ENCODE data around the gene ENTPD2. TPM values are rescaled to one million over a fixed set of nuclear protein-coding genes. Genes with fewer than 3 reads are reported as not detected.

Gene ENTPD2
- total and polyA plus RNA-seq, 2 donors (not counting 1 experiment from before 2014, with no cell fraction given), result not detected

DNA sequence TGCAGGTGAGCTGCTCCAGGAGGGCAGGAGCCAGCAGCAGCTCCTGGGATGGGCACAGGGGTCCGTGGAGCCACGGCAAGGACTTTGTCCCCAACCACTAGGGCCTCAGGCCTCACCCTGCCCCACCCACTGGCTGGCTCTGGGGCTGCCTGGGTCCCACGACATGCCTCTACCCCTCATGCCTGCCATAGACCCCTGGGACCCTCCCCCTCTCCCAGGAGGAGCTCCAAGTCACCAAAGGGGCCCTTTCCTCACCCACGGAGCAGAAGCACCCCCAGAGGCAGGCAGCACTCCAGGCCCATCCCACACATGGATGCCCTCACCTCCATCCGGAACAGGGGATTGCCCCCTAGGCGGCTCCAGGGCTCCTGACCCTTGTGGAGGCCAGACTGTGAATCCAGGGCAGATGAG is 32.3 kb downstream of the ENTPD2 start:
- Histone ChIP-seq H3K79me2 (ENCODE audit: control insufficient read depth, insufficient read depth, low read length) (no peaks in the 10 kb centered on the region), H3K4me1 (ENCODE audit: control insufficient read depth in 2 of 2, insufficient read depth in 2 of 2, low read length in 2 of 2) (peaks cover 0 to 9% of the 10 kb centered on the region in 2 donors), H3K9ac (ENCODE audit: low read length) (no peak overlapping the region), H3K27me3 (replicated peaks in 1 of 4; ENCODE audit: control extremely low read depth in 1 of 4, control insufficient read depth in 3 of 4, insufficient read depth in 4 of 4, low read length in 3 of 4) (no peaks in the 10 kb centered on the region), H3K9me3 (ENCODE audit: control extremely low read depth in 1 of 3, control insufficient read depth in 2 of 3, insufficient read depth in 1 of 3, low read length in 2 of 3) (peaks cover 0 to 9% (median 0%) of the 10 kb centered on the region in 3 donors), H3K27ac (ENCODE audit: low read length in 2 of 2) (no peak overlapping the region), H3K4me3 (ENCODE audit: control extremely low read depth in 1 of 5, extremely low read depth in 1 of 5, insufficient read depth in 1 of 5, low read depth in 2 of 5, low read length in 4 of 5) (no peak overlapping the region), H4K20me1 (ENCODE audit: control insufficient read depth, insufficient read depth, low read length, poor library complexity, severe bottlenecking) (no peaks in the 10 kb centered on the region), H3K36me3 (replicated peaks in 1 of 2; ENCODE audit: control extremely low read depth in 1 of 2, control insufficient read depth in 1 of 2, extremely low read depth in 1 of 2, insufficient read depth in 2 of 2, low read length in 1 of 2) (peaks cover 0 to 5% of the 10 kb centered on the region in 2 experiments), H3K4me2 (replicated peaks; ENCODE audit: low read depth, low read length, poor library complexity, severe bottlenecking) (no peak overlapping the region), H2AFZ (ENCODE audit: insufficient read depth, low read depth, low read length, poor library complexity, severe bottlenecking) (no peak overlapping the region)
- H3K4me1 Mint-ChIP-seq, result peaks cover 11% of the 10 kb centered on the region
- ChIA-PET POLR2A (interaction anchor here (0.9 to 1.2 kb wide), 3 partner anchors 11 to 21 kb away, joined by 3 read pairs; partner anchors contain the start of gene FUT7), CTCF (interaction anchor here (1.2 to 2.1 kb wide), 2 partner anchors 14 to 17 kb away, joined by 3 to 6 read pairs; no protein-coding TSS in a partner anchor)
- DNase-seq (no peak), ATAC-seq (ENCODE audit: low read depth) (no peak)
- H3K4me3 Mint-ChIP-seq, result no peak overlapping the region
- 93% methylated on average over 4 of the region's 6 CpGs for WGBS (ENCODE audit: insufficient coverage)
- TF ChIP-seq EZH2 (IDR thresholded peaks at IDR 0.05; ENCODE audit: borderline replicate concordance, insufficient read depth, low read depth, low read length, poor library complexity, severe bottlenecking), result no peak
- TF ChIP-seq, protein P1, sequence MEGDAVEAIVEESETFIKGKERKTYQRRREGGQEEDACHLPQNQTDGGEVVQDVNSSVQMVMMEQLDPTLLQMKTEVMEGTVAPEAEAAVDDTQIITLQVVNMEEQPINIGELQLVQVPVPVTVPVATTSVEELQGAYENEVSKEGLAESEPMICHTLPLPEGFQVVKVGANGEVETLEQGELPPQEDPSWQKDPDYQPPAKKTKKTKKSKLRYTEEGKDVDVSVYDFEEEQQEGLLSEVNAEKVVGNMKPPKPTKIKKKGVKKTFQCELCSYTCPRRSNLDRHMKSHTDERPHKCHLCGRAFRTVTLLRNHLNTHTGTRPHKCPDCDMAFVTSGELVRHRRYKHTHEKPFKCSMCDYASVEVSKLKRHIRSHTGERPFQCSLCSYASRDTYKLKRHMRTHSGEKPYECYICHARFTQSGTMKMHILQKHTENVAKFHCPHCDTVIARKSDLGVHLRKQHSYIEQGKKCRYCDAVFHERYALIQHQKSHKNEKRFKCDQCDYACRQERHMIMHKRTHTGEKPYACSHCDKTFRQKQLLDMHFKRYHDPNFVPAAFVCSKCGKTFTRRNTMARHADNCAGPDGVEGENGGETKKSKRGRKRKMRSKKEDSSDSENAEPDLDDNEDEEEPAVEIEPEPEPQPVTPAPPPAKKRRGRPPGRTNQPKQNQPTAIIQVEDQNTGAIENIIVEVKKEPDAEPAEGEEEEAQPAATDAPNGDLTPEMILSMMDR (IDR thresholded peaks at IDR 0.05), result no peak
- no peaks in the 10 kb centered on the region for H3K27me3 Mint-ChIP-seq
- H3K27ac Mint-ChIP-seq, result no peak overlapping the region
- intact Hi-C loops (cut with micrococcal nuclease), result no loop called here
- no peaks in the 10 kb centered on the region for H3K9me3 Mint-ChIP-seq (ENCODE audit: insufficient read depth)

- H3K36me3 ChIP-seq (replicated peaks in 1 of 2; ENCODE audit: control extremely low read depth in 1 of 2, control insufficient read depth in 1 of 2, extremely low read depth in 1 of 2, insufficient read depth in 2 of 2, low read length in 1 of 2), result peaks cover 0 to 5% of the 10 kb centered on the region in 2 experiments
- no peak overlapping the region for H3K4me3 ChIP-seq (ENCODE audit: control extremely low read depth in 1 of 5, extremely low read depth in 1 of 5, insufficient read depth in 1 of 5, low read depth in 2 of 5, low read length in 4 of 5)
- DNase-seq, result no peak
- ChIA-PET CTCF (interaction anchor here (1.2 to 2.1 kb wide), 2 partner anchors 15 to 17 kb away, joined by 3 to 6 read pairs; no protein-coding TSS in a partner anchor), POLR2A (interaction anchor here (0.9 to 1.2 kb wide), 4 partner anchors 10 to 21 kb away, joined by 3 read pairs; partner anchors contain the start of gene FUT7)
- H3K4me2 ChIP-seq (replicated peaks; ENCODE audit: low read depth, low read length, poor library complexity, severe bottlenecking), result no peak overlapping the region
- no peak overlapping the region for H3K9ac ChIP-seq (ENCODE audit: low read length)
- WGBS (ENCODE audit: insufficient coverage), result 97% methylated on average over 32 of the region's 32 CpGs
- intact Hi-C loops (cut with micrococcal nuclease), result no loop called here
- no peak for ATAC-seq (ENCODE audit: low read depth)
- no peaks in the 10 kb centered on the region for H3K27me3 ChIP-seq (replicated peaks in 1 of 4; ENCODE audit: control extremely low read depth in 1 of 4, control insufficient read depth in 3 of 4, insufficient read depth in 4 of 4, low read length in 3 of 4)
- H2AFZ ChIP-seq (ENCODE audit: insufficient read depth, low read depth, low read length, poor library complexity, severe bottlenecking), result no peak overlapping the region
- no peak overlapping the region for H3K27ac Mint-ChIP-seq
- peaks cover 5% of the 10 kb centered on the region for H3K4me1 Mint-ChIP-seq
- TF ChIP-seq, protein P1 (IDR thresholded peaks at IDR 0.05), result no peak
- no peak for TF ChIP-seq EZH2 (IDR thresholded peaks at IDR 0.05; ENCODE audit: borderline replicate concordance, insufficient read depth, low read depth, low read length, poor library complexity, severe bottlenecking)
- no peak overlapping the region for H3K27ac ChIP-seq (ENCODE audit: low read length in 2 of 2)
- H3K27me3 Mint-ChIP-seq, result no peaks in the 10 kb centered on the region
- H3K79me2 ChIP-seq (ENCODE audit: control insufficient read depth, insufficient read depth, low read length), result no peaks in the 10 kb centered on the region
- H3K4me1 ChIP-seq (ENCODE audit: control insufficient read depth in 2 of 2, insufficient read depth in 2 of 2, low read length in 2 of 2), result peaks cover 0 to 3% of the 10 kb centered on the region in 2 donors
- no peak overlapping the region for H3K4me3 Mint-ChIP-seq
- no peaks in the 10 kb centered on the region for H4K20me1 ChIP-seq (ENCODE audit: control insufficient read depth, insufficient read depth, low read length, poor library complexity, severe bottlenecking)
- H3K9me3 Mint-ChIP-seq (ENCODE audit: insufficient read depth), result no peaks in the 10 kb centered on the region
- peaks cover 0 to 9% (median 0%) of the 10 kb centered on the region in 3 donors for H3K9me3 ChIP-seq (ENCODE audit: control extremely low read depth in 1 of 3, control insufficient read depth in 2 of 3, insufficient read depth in 1 of 3, low read length in 2 of 3)
These were observed 32.9 kb downstream of the ENTPD2 start for GRCh38 chr9:137020771-137021567.
